HAP-1 (cell line): ENCODE measurements around the gene CENPU.
A peak's percentile ranks its signal among the peaks of the same experiment; 100 is the strongest.
"Not testable (repeated sequence)": the region's sequence is repeated elsewhere in the genome, so short reads cannot be mapped to it uniquely, and the experiment has no call there.

Experiments
- DNase-seq, 2 experiments: peaks; one replicate each; pipeline ENCODE4 v3.0.0-alpha.2; 2016 to 2020; ENCODE audit warnings: low spot score in 2 of 2
- H3K27me3 ChIP-seq: fragments of 250-450 bp; sonication (Bioruptor Pico); 2 replicates; pipeline ENCODE4 v1.5.1; 2020; ENCODE audit warnings: low read depth, mild to moderate bottlenecking, moderate library complexity
- H3K36me3 ChIP-seq: fragments of 250-450 bp; sonication (Bioruptor Pico); replicated peaks from 2 replicates; pipeline ENCODE4 v1.5.1; 2020; ENCODE audit warnings: mild to moderate bottlenecking
- H3K4me1 ChIP-seq: fragments of 250-450 bp; sonication (Bioruptor Pico); 2 replicates; pipeline ENCODE4 v1.5.1; 2020; ENCODE audit warnings: mild to moderate bottlenecking
- H3K4me3 ChIP-seq: fragments of 250-450 bp; sonication (Bioruptor Pico); 2 replicates; pipeline ENCODE4 v1.5.1; 2020; ENCODE audit warnings: mild to moderate bottlenecking, moderate library complexity
- H3K9me3 ChIP-seq: fragments of 250-450 bp; sonication (Bioruptor Pico); 2 replicates; pipeline ENCODE4 v1.5.1; 2020; ENCODE audit warnings: mild to moderate bottlenecking, moderate library complexity
- in situ Hi-C: fragments of 300-500 bp; cut with MboI; formaldehyde crosslinking; loops from 3 replicates; pipeline ENCODE4 v1.14.3; 2020; ENCODE audit warnings: low sequenced_read_pairs, inconsistent platforms, mixed read lengths

The CENPU gene

GRCh38 chr4:184733654-184734524 is at the start of gene CENPU:
CENPU (minus strand) TSS chr4:184734096; CDS start chr4:184734062, 34 bp downstream.
- Histone ChIP-seq H3K4me3 (peak within 1 kb of the TSS; percentile 97), H3K27me3 (no peaks in the 10 kb centered on the region), H3K36me3 (peaks cover 19% of the 10 kb centered on the region), H3K9me3 (no peaks in the 10 kb centered on the region), H3K4me1 (peaks cover 21% of the 10 kb centered on the region)
- DNase-seq, result peak; percentile 96 to 98
- in situ Hi-C loops, result no loop called here

DNA sequence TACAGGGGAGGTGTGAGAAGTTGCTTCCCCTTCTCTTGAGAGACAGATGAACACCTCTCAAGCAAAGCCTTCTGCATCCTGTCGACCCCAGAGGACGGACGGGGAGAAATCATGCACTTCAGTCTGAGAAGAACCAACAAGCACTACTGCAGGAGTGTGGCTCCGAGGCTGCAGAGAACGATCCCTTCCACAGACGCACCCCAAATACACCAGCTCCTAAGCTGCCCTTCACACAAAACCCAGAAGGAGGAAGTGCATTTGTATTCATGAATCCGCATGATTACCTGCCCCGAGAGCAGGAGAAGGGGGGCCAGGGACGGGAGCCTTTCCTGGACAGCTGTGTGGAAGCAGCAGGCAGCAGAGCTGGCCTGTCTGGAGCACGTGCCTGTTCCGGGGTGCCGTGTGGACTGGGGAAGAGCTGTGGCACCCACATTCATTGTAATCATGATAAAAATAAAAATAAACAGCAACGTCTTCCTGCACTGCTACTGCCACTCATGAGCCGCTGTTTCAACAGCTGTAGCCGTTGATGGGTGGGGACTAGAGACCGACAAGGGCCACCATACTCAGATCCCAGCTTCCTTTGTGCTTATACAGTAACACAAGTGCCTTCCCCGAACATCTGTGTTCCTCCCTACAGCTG is 49.0 kb upstream of the CENPU start:
- no peak for DNase-seq
- H3K4me1 ChIP-seq, result peaks cover 3% of the 10 kb centered on the region; the same call in 1 of the 2 replicates
- peaks cover 12% of the 10 kb centered on the region; the same call in 1 of the 2 replicates for H3K36me3 ChIP-seq
- H3K27me3 ChIP-seq, result no peaks in the 10 kb centered on the region
- no peak overlapping the region for H3K4me3 ChIP-seq
- in situ Hi-C loops, result no loop called here
- H3K9me3 ChIP-seq, result peaks cover 5% of the 10 kb centered on the region; the same call in 1 of the 2 replicates

DNA sequence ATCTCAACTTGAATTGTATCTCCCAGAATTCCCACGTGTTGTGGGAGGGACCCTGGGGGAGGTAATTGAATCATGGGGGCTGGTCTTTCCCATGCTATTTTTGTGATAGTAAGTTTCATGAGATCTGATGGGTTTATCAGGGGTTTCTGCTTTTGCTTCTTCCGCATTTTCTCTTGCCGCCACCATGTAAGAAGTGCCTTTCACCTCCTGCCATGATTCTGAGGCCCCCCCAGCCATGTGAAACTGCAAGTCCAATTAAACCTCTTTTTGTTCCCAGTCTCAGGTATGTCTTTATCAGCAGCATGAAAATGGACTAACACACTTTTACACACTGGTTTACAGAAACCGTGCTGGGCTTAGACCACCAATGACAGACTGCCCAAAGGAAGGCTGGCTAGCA is 45.3 kb upstream of the CENPU start:
- H3K27me3 ChIP-seq, in situ Hi-C loops, H3K4me1 ChIP-seq, H3K4me3 ChIP-seq, DNase-seq, H3K9me3 ChIP-seq: not testable (repeated sequence)
- peaks cover 10% of the 10 kb centered on the region for H3K36me3 ChIP-seq

DNA sequence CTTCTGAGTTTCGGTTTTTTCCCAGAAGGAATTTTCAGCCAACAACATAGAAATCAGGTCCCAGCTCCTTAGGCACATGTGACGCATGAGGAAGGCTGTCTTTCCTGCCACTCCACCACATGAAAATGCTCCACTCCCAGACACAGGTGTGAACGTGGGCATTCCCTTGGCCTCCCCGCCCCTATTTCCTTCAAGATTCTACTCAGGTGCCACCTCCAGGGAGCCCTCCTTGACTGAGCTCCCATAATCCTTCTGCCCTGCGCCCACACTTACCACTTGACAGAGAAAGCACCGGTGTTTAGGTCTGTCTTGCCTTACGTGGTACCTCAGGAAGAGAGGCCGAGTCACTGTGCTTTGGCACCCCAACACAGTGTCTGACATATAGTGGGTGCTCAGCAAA is 44.4 kb upstream of the CENPU start:
- peaks cover 10% of the 10 kb centered on the region for H3K36me3 ChIP-seq
- no peaks in the 10 kb centered on the region for H3K27me3 ChIP-seq
- H3K9me3 ChIP-seq, result peaks cover 5% of the 10 kb centered on the region; the same call in 1 of the 2 replicates
- no peak for DNase-seq
- in situ Hi-C loops, result no loop called here
- no peaks in the 10 kb centered on the region for H3K4me1 ChIP-seq
- H3K4me3 ChIP-seq, result no peak overlapping the region

GRCh38 chr4:184776821-184777220 is 42.9 kb upstream of the CENPU start:
- in situ Hi-C loops, result no loop called here
- no peaks in the 10 kb centered on the region for H3K4me1 ChIP-seq
- H3K27me3 ChIP-seq, result no peaks in the 10 kb centered on the region
- no peak for DNase-seq
- no peak overlapping the region for H3K4me3 ChIP-seq
- H3K9me3 ChIP-seq, result peaks cover 5% of the 10 kb centered on the region; the same call in 1 of the 2 replicates
- peaks cover 10% of the 10 kb centered on the region for H3K36me3 ChIP-seq

GRCh38 chr4:184775854-184776555 is 42.1 kb upstream of the CENPU start:
- in situ Hi-C loops, result no loop called here
- no peaks in the 10 kb centered on the region for H3K4me1 ChIP-seq
- H3K9me3 ChIP-seq, result peaks cover 5% of the 10 kb centered on the region; the same call in 1 of the 2 replicates
- no peak for DNase-seq
- no peaks in the 10 kb centered on the region for H3K27me3 ChIP-seq
- H3K36me3 ChIP-seq, result peaks cover 10% of the 10 kb centered on the region
- no peak overlapping the region for H3K4me3 ChIP-seq

DNA sequence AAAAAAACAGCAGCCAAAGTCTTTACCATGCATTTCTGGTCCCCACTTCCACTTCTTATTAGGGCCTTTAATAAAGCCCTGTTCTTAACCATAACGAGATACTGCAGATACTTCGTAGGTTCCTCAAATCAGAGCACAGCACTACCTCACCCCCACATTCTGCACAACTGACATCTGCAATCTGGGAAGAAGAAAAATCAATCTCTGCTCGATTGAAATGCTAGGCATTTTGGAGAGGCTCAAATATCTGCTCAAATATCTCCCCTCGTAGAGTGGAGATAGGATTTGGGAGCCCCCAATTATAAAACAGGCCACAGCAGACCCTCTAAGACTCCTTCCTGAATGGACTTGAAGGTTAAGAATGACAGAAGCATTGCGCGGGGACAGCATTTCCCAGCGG is 40.3 kb upstream of the CENPU start:
- no peak for DNase-seq
- H3K4me3 ChIP-seq, result no peak overlapping the region
- no peaks in the 10 kb centered on the region for H3K27me3 ChIP-seq
- in situ Hi-C loops, result no loop called here
- peaks cover 6% of the 10 kb centered on the region for H3K36me3 ChIP-seq
- peaks cover 2% of the 10 kb centered on the region; the same call in 1 of the 2 replicates for H3K9me3 ChIP-seq
- no peaks in the 10 kb centered on the region for H3K4me1 ChIP-seq

DNA sequence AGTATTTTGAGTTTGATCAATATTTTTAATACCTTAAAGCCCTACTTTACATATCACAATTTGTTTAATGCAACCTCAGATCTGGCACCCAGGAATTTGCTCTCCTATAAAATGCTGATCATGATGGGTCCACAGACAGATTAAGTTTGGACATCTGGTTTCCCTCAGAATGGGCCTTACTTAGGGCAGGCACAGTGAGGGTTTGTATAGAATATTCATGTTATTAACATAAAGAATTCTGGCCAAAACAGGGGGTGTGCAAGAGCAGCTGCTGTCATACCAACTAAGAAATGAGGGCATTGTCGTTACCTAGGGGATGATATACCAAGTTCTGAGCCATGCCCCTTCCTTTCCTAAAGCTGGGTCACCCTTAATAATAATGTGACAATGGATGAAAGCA is 37.5 kb upstream of the CENPU start:
- Histone ChIP-seq H3K9me3 (no peaks in the 10 kb centered on the region), H3K36me3 (peaks cover 17% of the 10 kb centered on the region), H3K27me3 (no peaks in the 10 kb centered on the region), H3K4me1 (no peaks in the 10 kb centered on the region), H3K4me3 (no peak overlapping the region)
- in situ Hi-C loops, result no loop called here
- no peak for DNase-seq

DNA sequence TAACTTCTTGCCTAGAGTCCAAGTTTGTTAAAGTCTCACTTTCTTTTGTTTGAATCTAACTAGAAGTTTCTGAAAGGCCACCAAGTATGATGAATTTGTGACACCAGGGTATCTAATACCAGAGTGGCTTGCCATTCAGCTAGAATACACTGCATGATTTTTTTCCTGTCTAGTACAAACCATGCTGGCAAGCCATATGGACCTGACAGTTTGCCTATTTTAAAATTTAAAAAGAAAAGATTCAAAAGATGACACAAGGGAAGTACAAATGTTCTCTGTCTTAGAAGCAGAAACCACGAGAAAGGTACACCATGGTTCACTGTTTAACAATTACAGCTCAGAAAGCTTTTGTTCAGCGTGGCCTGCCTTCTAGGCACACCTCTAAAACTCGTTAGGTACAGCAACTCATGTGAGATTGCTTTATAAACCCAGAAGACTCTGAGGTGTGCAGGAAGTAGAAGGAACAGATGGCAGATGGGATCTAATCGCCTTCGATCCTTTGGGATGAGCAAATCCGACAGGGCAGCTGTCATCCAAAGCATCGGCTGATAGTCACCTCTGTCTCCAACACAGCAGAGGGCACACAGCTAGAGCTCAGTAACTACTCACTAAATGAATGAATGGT is 35.4 kb upstream of the CENPU start:
- in situ Hi-C loops, result no loop called here
- Histone ChIP-seq H3K36me3 (peaks cover 23% of the 10 kb centered on the region), H3K27me3 (no peaks in the 10 kb centered on the region), H3K9me3 (no peaks in the 10 kb centered on the region), H3K4me1 (no peaks in the 10 kb centered on the region), H3K4me3 (no peak overlapping the region)
- DNase-seq, result no peak

DNA sequence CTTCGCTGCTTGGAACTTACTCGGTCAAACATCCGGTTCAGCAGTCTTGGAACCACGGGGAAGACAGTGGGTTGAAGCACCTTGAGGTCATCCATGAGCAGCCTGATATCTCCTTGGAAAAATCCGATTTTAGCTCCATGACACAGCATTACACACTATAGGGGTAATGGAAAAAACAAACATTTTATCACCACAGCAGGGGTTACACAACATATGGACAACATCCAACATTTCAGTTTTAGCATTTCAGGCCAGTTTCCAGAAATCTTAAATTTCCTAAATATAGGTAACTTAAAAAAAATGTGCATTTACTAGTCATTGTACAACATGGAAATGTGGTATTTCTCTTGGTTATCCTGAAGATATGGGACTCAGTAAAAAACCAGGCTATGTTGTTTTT is 34.4 kb upstream of the CENPU start:
- H3K4me3 ChIP-seq, result no peak overlapping the region
- peaks cover 23% of the 10 kb centered on the region for H3K36me3 ChIP-seq
- no peaks in the 10 kb centered on the region for H3K27me3 ChIP-seq
- in situ Hi-C loops, result no loop called here
- DNase-seq, result no peak
- H3K4me1 ChIP-seq, result no peaks in the 10 kb centered on the region
- no peaks in the 10 kb centered on the region for H3K9me3 ChIP-seq

DNA sequence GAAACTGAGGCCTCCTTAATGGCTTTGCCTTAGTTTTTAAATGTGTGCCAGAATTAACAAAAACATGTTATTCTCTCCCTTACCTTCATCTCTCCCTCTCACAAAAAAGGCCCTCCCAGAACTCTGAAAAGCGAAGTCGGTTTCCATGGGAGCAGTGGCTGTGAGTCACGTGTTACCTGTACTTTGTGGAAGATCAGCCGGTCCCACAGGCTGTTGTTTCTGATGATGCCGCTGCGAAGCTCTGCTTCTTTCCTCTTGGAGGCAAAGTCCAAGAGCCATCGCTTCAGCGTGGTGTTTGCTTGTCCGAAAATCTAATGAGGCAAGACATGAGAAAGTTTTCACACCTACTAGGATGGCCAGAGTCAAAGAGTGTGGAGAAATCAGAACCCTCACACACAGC is 32.5 kb upstream of the CENPU start:
- Histone ChIP-seq H3K27me3 (no peaks in the 10 kb centered on the region), H3K4me3 (no peak overlapping the region), H3K36me3 (peaks cover 28% of the 10 kb centered on the region), H3K4me1 (no peaks in the 10 kb centered on the region), H3K9me3 (no peaks in the 10 kb centered on the region)
- in situ Hi-C loops, result no loop called here
- no peak for DNase-seq

GRCh38 chr4:184765473-184766340 is 31.8 kb upstream of the CENPU start:
- peaks cover 28% of the 10 kb centered on the region for H3K36me3 ChIP-seq
- H3K9me3 ChIP-seq, result no peaks in the 10 kb centered on the region
- DNase-seq, result no peak
- H3K27me3 ChIP-seq, result no peaks in the 10 kb centered on the region
- in situ Hi-C loops, result no loop called here
- H3K4me3 ChIP-seq, result no peak overlapping the region
- no peaks in the 10 kb centered on the region for H3K4me1 ChIP-seq

GRCh38 chr4:184764601-184765000 is 30.7 kb upstream of the CENPU start:
- DNase-seq, result no peak
- Histone ChIP-seq H3K27me3 (no peaks in the 10 kb centered on the region), H3K4me1 (no peaks in the 10 kb centered on the region), H3K36me3 (peaks cover 28% of the 10 kb centered on the region), H3K9me3 (no peaks in the 10 kb centered on the region), H3K4me3 (no peak overlapping the region)
- in situ Hi-C loops, result no loop called here
